Putamen (tissue), 1 donor: ENCODE measurements around the gene DPP4.
A peak's percentile ranks its signal among the peaks of the same experiment; 100 is the strongest.

ENCODE experiments used
- DNase-seq: peaks from one replicate; pipeline ENCODE4 v3.0.0-alpha.2; 2016; ENCODE audit warnings: low spot score

DPP4 gene

GRCh38 chr2:162073888-162074631 is at the start of gene DPP4:
Gene DPP4, minus strand, starts transcription at chr2:162074215. Its CDS starts 234 bp downstream, at chr2:162073981.
- DNase-seq, result no peak

GRCh38 chr2:162118166-162119031 is 44.4 kb upstream of the DPP4 start:
- DNase-seq, result no peak

GRCh38 chr2:162116352-162116751 is 42.3 kb upstream of the DPP4 start:
- no peak for DNase-seq

- no peak for DNase-seq
Measured at GRCh38 chr2:162115076-162115475, 41.1 kb upstream of the DPP4 start.

- no peak for DNase-seq
Measured at GRCh38 chr2:162114271-162114670, 40.3 kb upstream of the DPP4 start.

- no peak for DNase-seq
Measured at GRCh38 chr2:162113776-162114168, 39.8 kb upstream of the DPP4 start.

- no peak for DNase-seq
Measured at GRCh38 chr2:162113088-162113775, 39.2 kb upstream of the DPP4 start.

- DNase-seq, result no peak
Measured at GRCh38 chr2:162111958-162112850, 38.2 kb upstream of the DPP4 start.

GRCh38 chr2:162107361-162107901 is 33.4 kb upstream of the DPP4 start:
- DNase-seq, result no peak

GRCh38 chr2:162106746-162107145 is 32.7 kb upstream of the DPP4 start:
- DNase-seq, result no peak

GRCh38 chr2:162106146-162106551 is 32.1 kb upstream of the DPP4 start:
- no peak for DNase-seq

GRCh38 chr2:162103443-162104009 is 29.5 kb upstream of the DPP4 start:
- no peak for DNase-seq

- DNase-seq, result no peak
Measured at GRCh38 chr2:162100579-162100978, 26.6 kb upstream of the DPP4 start.

- DNase-seq, result no peak
Measured at GRCh38 chr2:162099836-162100235, 25.8 kb upstream of the DPP4 start.

- DNase-seq, result peak; percentile 7
Measured at GRCh38 chr2:162092658-162093556, 18.9 kb upstream of the DPP4 start.

- DNase-seq, result no peak
Measured at GRCh38 chr2:162092008-162092390, 18.0 kb upstream of the DPP4 start.

GRCh38 chr2:162091325-162092007 is 17.5 kb upstream of the DPP4 start:
- no peak for DNase-seq

GRCh38 chr2:162090109-162090508 is 16.1 kb upstream of the DPP4 start:
- DNase-seq, result no peak

GRCh38 chr2:162086904-162087303 is 12.9 kb upstream of the DPP4 start:
- no peak for DNase-seq
